HG03469 (cell line): ENCODE data around the gene HMX3.
"Not testable (repeated sequence)": the region's sequence is repeated elsewhere in the genome, so short reads cannot be mapped to it uniquely, and the experiment has no call there.

ENCODE experiments used
- ATAC-seq: cut with Tn5 transposase; IDR thresholded peaks from one replicate; pipeline ENCODE4 v1.9.1; 2021; ENCODE audit warnings: mild to moderate bottlenecking, moderate library complexity, moderate number of reproducible peaks; ENCODE audit not compliant: unreplicated experiment

Gene HMX3

DNA sequence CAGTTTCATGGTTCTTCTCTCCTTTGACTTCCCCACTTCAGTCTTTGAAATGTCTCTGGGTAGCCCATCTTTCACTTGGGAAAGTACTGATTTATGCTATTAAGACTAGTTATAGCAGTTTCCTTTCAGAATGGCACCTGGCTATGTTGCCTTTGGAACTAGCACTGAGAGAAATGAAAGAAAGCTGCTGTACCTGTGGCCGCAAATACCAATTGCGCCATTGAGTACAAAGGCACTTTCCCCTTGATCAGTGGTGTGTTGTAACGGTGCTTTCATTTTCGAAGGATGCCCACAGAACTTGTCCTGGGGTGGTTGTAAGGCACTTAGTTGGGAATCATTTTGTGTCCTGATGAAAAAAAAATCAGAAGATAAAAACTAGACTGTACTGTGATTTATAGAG, 35.2 kb downstream of the HMX3 start:
- ATAC-seq, result no peak

DNA sequence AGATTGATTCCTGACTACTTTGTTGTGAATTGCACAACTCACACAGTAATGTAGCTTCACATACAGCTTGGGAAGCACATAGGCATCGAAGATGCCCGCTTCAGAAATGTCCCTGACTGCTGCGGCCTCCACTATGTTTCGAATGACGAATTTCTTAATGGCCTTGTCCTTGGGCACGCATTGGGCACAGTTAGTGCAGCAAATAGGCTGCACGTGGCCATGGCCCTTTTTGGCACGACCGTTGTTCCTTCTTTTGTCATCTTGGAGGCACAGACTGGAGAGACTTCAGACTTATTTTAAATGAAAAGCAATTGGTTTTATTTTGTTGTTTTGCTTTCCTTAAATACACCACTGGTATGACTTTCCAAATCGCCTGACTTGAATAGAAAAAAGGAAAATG, 35.8 kb downstream of the HMX3 start:
- not testable (repeated sequence) for ATAC-seq

DNA sequence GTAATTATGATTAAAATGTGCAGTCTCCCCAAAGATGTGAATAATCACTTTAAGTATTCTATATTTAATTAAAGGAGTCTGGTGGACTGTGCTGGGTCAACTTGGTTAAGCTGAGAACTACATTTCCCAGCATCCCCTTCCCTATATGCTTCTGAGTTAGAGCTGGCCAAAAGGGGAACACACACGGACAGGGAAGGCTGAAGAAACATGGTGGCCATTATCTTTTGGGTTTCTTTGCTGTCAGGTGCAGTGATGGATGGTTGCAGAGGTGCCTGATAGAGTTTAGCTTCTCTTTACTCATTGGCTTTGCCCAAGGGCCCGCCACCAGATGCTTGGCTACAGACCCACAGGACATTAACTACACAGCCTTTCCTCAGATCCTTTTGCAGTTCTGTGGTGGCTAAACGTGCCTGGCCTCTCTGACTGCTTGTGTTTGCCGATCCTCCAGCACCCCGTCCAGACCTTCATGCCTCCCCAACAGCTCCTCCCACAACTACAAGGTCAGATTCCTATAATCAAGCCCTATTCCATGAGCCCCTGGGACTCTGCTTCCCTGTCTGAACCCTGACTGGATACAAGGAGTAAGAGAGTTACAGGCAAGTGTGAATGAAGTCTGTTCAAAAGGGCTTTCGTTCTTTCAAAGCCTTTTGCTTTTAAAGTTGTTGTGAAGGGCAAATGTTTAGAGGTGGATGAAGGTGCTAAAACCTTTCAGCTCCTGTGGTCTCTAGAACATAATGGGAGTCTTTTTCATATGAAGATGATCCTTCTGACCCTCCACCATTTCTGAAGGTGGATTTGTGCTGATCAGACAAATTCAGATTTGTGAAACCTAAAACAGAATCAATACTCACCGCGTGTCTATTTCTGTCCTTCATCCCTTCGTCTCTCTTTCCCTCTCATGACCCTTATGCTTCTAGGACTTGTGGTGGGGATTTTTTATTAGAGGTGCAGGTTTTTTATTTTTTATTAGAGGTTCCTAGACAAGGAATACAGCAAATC, 39.9 kb downstream of the HMX3 start:
- ATAC-seq, result no peak

DNA sequence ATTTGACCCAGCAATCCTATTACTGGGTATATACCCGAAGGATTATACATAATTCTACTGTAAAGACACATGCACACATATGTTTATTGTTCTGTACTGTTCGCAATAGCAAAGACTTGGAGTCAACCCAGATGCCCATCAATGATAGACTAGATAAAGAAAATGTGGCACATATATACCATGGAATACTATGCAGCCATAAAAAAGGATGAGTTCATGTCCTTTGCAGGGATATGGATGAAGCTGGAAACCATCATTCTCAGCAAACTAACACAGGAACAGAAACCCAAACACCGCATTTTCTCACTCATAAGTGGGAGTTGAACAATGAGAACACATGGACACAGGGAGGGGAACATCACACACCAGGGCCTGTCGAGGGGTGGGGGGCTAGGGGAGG, 42.6 kb downstream of the HMX3 start:
- ATAC-seq, result not testable (repeated sequence)

DNA sequence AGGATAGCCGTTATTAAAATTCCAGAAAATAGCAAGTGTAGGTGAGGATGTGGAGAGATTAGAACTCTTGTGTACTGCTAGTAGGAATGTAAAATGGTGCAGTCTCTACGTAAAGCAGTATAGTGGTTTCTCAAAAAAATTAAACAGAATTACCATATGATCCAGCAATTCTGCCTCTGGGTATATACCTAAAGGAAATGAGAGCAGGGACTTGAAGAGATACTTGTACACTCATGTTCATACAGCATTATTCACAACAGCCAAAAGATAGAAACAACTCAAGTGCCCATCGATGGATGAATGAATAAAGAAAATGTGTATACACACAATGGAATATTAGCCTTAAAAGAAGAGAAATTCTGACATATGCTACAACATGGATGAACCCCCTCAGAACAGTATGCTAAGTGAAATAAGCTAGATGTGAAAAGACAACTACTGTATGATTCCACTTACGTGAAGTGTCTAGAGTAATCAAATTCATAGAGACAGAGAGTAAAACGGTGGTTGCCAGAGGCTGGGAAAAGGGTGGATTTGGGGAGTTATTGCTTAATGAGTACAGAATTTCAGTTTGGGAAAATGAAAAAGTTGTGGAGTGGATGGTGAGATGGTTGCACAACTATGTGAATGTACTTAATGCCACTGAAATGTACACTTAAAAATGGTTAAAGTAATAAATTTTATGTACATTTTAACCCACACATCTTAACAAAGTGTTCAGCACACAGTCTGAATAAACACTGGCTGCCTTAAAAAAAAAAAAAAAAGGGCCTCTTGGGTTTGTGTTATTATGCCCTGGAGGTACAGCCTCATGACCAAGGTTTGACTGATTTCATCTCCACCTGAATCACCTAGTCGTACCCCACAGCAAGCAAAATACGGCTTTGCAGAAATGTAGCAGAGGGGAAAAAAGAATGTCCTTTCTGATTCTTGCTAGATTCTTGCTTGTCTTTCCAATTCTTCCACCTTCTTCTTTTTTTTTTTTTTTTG, 44.6 kb downstream of the HMX3 start:
- ATAC-seq, result no peak

DNA sequence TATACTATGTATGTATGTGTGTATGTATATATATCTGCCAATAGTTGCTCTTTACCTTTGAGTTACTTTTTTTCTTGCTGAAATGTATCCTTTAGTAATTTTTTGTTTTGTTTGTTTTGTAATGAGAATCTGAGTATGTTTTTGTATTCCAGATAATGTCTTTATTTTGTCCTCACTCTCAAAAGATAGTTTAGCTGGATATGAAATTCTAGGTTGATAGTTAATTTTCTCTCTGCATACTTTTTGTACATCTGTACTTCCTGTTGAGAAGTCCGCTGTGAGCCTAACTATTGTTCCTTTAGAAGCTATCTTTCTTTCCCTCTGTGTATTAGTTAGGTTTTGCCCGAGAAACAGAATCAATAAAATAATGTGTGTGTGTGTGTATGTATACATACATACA, 48.0 kb downstream of the HMX3 start:
- ATAC-seq, result no peak

DNA sequence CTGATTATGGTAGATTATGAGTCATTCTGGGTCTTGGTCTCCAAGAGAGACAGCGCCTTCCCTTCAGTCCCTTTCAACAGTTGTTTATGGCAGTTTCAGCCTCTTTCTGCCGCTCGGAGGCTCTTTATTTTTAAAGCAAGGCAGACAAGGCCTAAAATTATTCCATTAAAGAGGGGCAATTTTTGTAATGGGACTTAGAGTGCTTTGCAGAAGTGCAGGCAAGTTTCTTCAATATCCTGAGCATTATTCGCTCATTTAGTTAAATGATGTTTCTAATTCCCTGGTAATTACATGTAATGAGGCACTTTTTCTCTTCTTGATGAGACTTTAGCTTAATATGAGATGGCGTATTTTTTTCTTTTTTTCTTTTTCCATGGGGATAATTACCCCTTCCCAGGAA, 52.0 kb downstream of the HMX3 start:
- ATAC-seq, result no peak
